Endothelial cell of umbilical vein (primary cell): ENCODE measurements around the gene MOB3C. TPM values are rescaled to one million over a fixed set of nuclear protein-coding genes. Genes with fewer than 3 reads are reported as not detected.

ENCODE experiments used
- BruUV-seq: library from RNA; stranded (reverse); fragments of 400-500 nt; replicated peaks from 2 replicates; lab custom pipeline; 2021; lab: Mats Ljungman, UMichigan
- CTCF ChIA-PET: fragments of 300-600, 350-600 bp; sonication (Branson Sonifier 250); formaldehyde crosslinking; loops from one replicate; lab custom pipeline; 2021; ENCODE audit warnings: antibody characterized with exemption, inconsistent platforms; lab: Charles Lee
- POLR2A ChIA-PET: fragments of 300-600, 350-600 bp; sonication (Branson Sonifier 250); formaldehyde crosslinking; loops from one replicate; lab custom pipeline; 2021; ENCODE audit warnings: antibody characterized with exemption, inconsistent platforms; lab: Charles Lee
- DNase-seq: peaks from one replicate; pipeline ENCODE4 v3.0.0-alpha.2; 2011; ENCODE audit warnings: low read depth, low spot score
- FAIRE-seq: peaks from 2 replicates; lab custom pipeline; 2011; peaks lifted over from hg19 to GRCh38; lab: Jason Lieb, UNC
- H2AFZ ChIP-seq: 2 replicates; pipeline ENCODE4 v1.6.0; 2012; ENCODE audit warnings: low read depth, low read length, control low read depth, inconsistent platforms
- H3K27ac ChIP-seq: 2 replicates; pipeline ENCODE4 v1.5.1; 2011; ENCODE audit warnings: low read depth, mild to moderate bottlenecking, control low read depth, low read length, moderate library complexity; ENCODE audit not compliant: insufficient read depth
- H3K27me3 ChIP-seq, 2 experiments: 2 replicates each; pipeline versions ENCODE4 v1.6.0 to v1.6.1; 2011; ENCODE audit warnings: low read length in 2 of 2, mixed read lengths in 1 of 2; ENCODE audit not compliant: control insufficient read depth in 2 of 2, insufficient read depth in 2 of 2
- H3K36me3 ChIP-seq, 2 experiments: 2 replicates in 1 of 2; 3 replicates in 1 of 2; pipeline ENCODE4 v1.5.1; 2011; ENCODE audit warnings: low read length in 2 of 2, mild to moderate bottlenecking in 1 of 2, moderate library complexity in 1 of 2; ENCODE audit not compliant: control insufficient read depth in 2 of 2, insufficient read depth in 2 of 2; ENCODE audit errors: extremely low read depth in 1 of 2
- H3K4me1 ChIP-seq: 3 replicates; pipeline ENCODE4 v1.5.1; 2011; ENCODE audit warnings: mild to moderate bottlenecking, low read length; ENCODE audit not compliant: control insufficient read depth, insufficient read depth; ENCODE audit errors: extremely low read depth
- H3K4me2 ChIP-seq: 2 replicates; pipeline ENCODE4 v1.6.1; 2011; ENCODE audit warnings: low read length, control low read depth, mixed read lengths; ENCODE audit not compliant: insufficient read depth
- H3K4me3 ChIP-seq, 3 experiments: fragments of 200-600 bp in 1 of 3; sonication (generic), shearing (Covaris generic) in 1 of 3; replicated peaks in 1 of 3; 2 replicates each; pipeline ENCODE4 v1.5.1; 2011 to 2016; ENCODE audit warnings: control low read depth in 3 of 3, low read length in 3 of 3, mild to moderate bottlenecking in 2 of 3, inconsistent platforms in 1 of 3, low read depth in 1 of 3, moderate library complexity in 1 of 3; ENCODE audit not compliant: insufficient read depth in 1 of 3
- H3K79me2 ChIP-seq: 2 replicates; pipeline ENCODE4 v1.6.0; 2012; ENCODE audit warnings: low read length, inconsistent platforms; ENCODE audit not compliant: control insufficient read depth, insufficient read depth
- H3K9ac ChIP-seq: replicated peaks from 2 replicates; pipeline ENCODE3; 2011; ENCODE audit warnings: low read length, control low read depth; ENCODE audit not compliant: insufficient read depth; ENCODE audit errors: extremely low read depth
- H3K9me1 ChIP-seq: replicated peaks from 3 replicates; pipeline ENCODE4 v1.6.0; 2011; ENCODE audit warnings: mild to moderate bottlenecking, low read length; ENCODE audit not compliant: control insufficient read depth, insufficient read depth; ENCODE audit errors: extremely low read depth
- H3K9me3 ChIP-seq: replicated peaks from 2 replicates; pipeline ENCODE4 v1.5.1; 2012; ENCODE audit warnings: low read length, inconsistent platforms; ENCODE audit not compliant: control insufficient read depth, insufficient read depth
- H4K20me1 ChIP-seq: replicated peaks from 2 replicates; pipeline ENCODE3; 2011; ENCODE audit warnings: mild to moderate bottlenecking, low read length; ENCODE audit not compliant: control insufficient read depth, insufficient read depth; ENCODE audit errors: extremely low read depth
- CTCF ChIP-seq, 2 donors: IDR thresholded peaks; 1 replicate in 1 of 2; 2 replicates in 1 of 2; pipeline ENCODE4 v1.5.1; 2011; ENCODE audit warnings: low read length in 2 of 2, mild to moderate bottlenecking in 2 of 2, moderate library complexity in 2 of 2, control low read depth in 1 of 2, inconsistent platforms in 1 of 2, low read depth in 1 of 2; ENCODE audit not compliant: insufficient read depth in 1 of 2; ENCODE audit errors: extremely low read depth in 1 of 2
- EZH2 ChIP-seq: IDR thresholded peaks from 2 replicates; pipeline ENCODE4 v1.6.1; 2012; ENCODE audit warnings: borderline replicate concordance, low read depth, mild to moderate bottlenecking, moderate library complexity, low read length, inconsistent platforms; ENCODE audit not compliant: severe bottlenecking
- FOS ChIP-seq: IDR thresholded peaks from 2 replicates; pipeline ENCODE4 v1.6.1; 2011; ENCODE audit warnings: mild to moderate bottlenecking, low read length, moderate library complexity, borderline replicate concordance; ENCODE audit not compliant: insufficient read depth
- GATA2 ChIP-seq: IDR thresholded peaks from 2 replicates; pipeline ENCODE4 v1.7.0; 2011; ENCODE audit warnings: low read depth, mild to moderate bottlenecking, moderate library complexity, mixed read lengths, low read length; ENCODE audit not compliant: insufficient read length, insufficient read depth
- JUN ChIP-seq: IDR thresholded peaks from 2 replicates; pipeline ENCODE4 v1.6.1; 2011; ENCODE audit warnings: borderline replicate concordance, low read depth; ENCODE audit not compliant: insufficient read length, insufficient read depth
- MAX ChIP-seq: IDR thresholded peaks from 2 replicates; pipeline ENCODE4 v1.6.1; 2011; ENCODE audit not compliant: insufficient read depth, insufficient read length
- MYC ChIP-seq: IDR thresholded peaks from one replicate; pipeline ENCODE4 v1.6.1; 2011; ENCODE audit warnings: mild to moderate bottlenecking, low read depth, low read length
- POLR2A ChIP-seq: IDR thresholded peaks from 2 replicates; pipeline ENCODE4 v1.6.1; 2012; ENCODE audit warnings: low read depth, mild to moderate bottlenecking, control low read depth, low read length
- POLR2AphosphoS5 ChIP-seq: IDR thresholded peaks from 2 replicates; pipeline ENCODE4 v1.6.1; 2012; ENCODE audit warnings: low read depth, mild to moderate bottlenecking, control low read depth, low read length, moderate library complexity; ENCODE audit not compliant: insufficient read depth
- dilution Hi-C: fragments of 300-500 bp; cut with MboI; formaldehyde crosslinking; loops from one replicate; pipeline ENCODE4 v1.15.0; 2019; ENCODE audit warnings: low sequenced_read_pairs; ENCODE audit not compliant: extremely low pct_ligation_motif_present
- intact Hi-C: fragments of 100-400 bp; cut with micrococcal nuclease; formaldehyde crosslinking; loops from one replicate; pipeline ENCODE4 v1.10.0; 2022
- polyA plus RNA-seq, 4 experiments: library from polyadenylated mRNA; depleted of rRNA in 3 of 4; stranded (reverse) in 3 of 4; unstranded in 1 of 4; fragments of >200 nt; gene quantifications; 2 replicates each; pipeline versions ENCODE4 v1.2.1 to v1.2.3, GENCODE V29; 2011 to 2012; ENCODE audit warnings: missing spikeins in 1 of 4
- total RNA-seq: library from RNA; stranded (reverse); gene quantifications from 2 replicates; pipeline ENCODE4 v1.2.3, GENCODE V29; 2021

Gene MOB3C
- total and polyA plus RNA-seq, 2 donors (not counting 3 experiments of a cell fraction or from before 2014, with no cell fraction given): 6.1 to 8.4 TPM

GRCh38 chr1:46653405-46653958, 36.9 kb upstream of the MOB3C start:
- Histone ChIP-seq H2AFZ (no peak overlapping the region), H3K9me1 (no peaks in the 10 kb centered on the region), H3K36me3 (peaks cover 6 to 8% of the 10 kb centered on the region in 2 experiments), H3K9me3 (no peaks in the 10 kb centered on the region), H3K4me2 (no peak overlapping the region), H3K4me1 (no peaks in the 10 kb centered on the region), H4K20me1 (no peaks in the 10 kb centered on the region), H3K4me3 (no peak overlapping the region), H3K27me3 (no peaks in the 10 kb centered on the region), H3K79me2 (no peaks in the 10 kb centered on the region), H3K9ac (no peak overlapping the region), H3K27ac (no peak overlapping the region)
- dilution Hi-C loops: no loop called here
- DNase-seq (no peak), FAIRE-seq (no peak)
- intact Hi-C loops: no loop called here
- POLR2A ChIA-PET: no interaction called here
- TF ChIP-seq GATA2: no peak
- TF ChIP-seq JUN: no peak
- no peak for TF ChIP-seq EZH2
- TF ChIP-seq POLR2A: no peak
- TF ChIP-seq FOS: no peak
- no peak for TF ChIP-seq MYC
- no peak for TF ChIP-seq CTCF (IDR thresholded peaks at IDR 0.05; ENCODE audit: extremely low read depth in 1 of 2, insufficient read depth in 1 of 2, low read depth in 1 of 2, low read length in 2 of 2)
- no peak for TF ChIP-seq POLR2AphosphoS5
- no peak for TF ChIP-seq MAX
- CTCF ChIA-PET: interaction anchor here (1.1 to 1.3 kb wide), 3 partner anchors 11 to 31 kb away, joined by 3 to 6 read pairs (median 4); no protein-coding TSS in a partner anchor
- no TSS peak for BruUV-seq
